ENCODE results near the gene MAD1L1. TPM values are rescaled to one million over a fixed set of nuclear protein-coding genes. Genes with fewer than 3 reads are reported as not detected.

The MAD1L1 gene
- total and polyA plus RNA-seq, 2 of the 13 experiments (the other 11 are each of a cell fraction or from before 2014, with no cell fraction given): 17.4 to 64.7 TPM

DNA sequence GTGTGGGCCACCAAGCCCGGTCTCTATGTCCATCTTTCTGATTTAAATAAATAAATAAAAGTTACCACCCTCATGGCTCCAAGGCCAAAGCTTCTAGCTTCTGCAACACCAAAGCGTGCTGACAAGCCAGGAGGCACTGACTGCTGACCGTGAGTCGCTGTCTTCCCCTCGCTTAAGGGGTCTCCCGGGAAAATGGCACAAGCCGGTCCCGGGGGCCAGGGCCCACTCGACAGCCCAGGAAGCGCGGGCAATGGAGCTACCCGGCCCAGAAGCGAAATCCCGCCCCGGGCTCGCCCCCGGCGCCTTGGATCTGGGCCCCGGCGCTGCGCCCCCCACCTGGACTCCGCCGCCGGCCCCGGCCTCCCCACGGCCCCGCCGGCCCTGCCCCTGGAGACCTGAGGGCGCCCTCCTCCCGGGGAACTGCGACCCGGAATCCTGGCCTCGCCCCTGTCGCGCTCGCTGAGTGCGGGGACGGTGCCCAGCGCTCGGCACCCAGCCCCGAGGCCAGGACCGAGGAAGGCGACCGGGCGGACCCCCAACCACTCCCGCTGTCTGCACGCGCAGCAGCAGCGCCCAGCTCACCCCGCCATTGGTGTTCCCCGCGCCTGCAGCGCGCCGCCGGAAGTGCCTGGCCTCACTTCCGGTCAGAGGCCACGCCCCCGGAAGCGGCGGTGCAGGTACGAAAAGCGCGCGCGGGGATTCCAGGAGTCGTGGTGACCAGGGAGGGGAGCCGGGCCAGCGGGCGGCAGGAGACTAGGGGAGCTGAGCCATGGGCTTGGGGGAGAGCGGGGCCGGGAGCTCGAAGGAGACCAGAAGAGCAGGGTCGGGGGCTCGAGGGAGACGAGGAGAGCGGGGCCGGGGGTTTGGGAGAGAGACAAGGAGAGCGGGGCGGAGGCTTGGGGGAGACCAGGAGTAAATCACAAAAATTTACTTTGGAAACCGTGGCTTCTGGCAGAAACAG is 9.1 kb upstream of the MAD1L1 start, which contains the start of the genes MRM2 and NUDT1 (continued):
- TF ChIP-seq CSRNP1 (CRISPR knock-in tag; IDR thresholded peaks at IDR 0.05): peak; percentile 90; the same call in 1 of the 2 replicates
- no peak for TF ChIP-seq KDM3A (CRISPR knock-in tag; IDR thresholded peaks at IDR 0.05; ENCODE audit: low read depth)
- TF ChIP-seq ZNF510 (CRISPR knock-in tag; IDR thresholded peaks at IDR 0.05; ENCODE audit: low read depth): no peak
- no peak for TF ChIP-seq ZNF12 (CRISPR knock-in tag; IDR thresholded peaks at IDR 0.05)
- TF ChIP-seq TBX3 (IDR thresholded peaks at IDR 0.05; ENCODE audit: borderline replicate concordance): no peak
- no peak for TF ChIP-seq HINFP (CRISPR knock-in tag; IDR thresholded peaks at IDR 0.05; ENCODE audit: low read depth)
- TF ChIP-seq, protein P1, sequence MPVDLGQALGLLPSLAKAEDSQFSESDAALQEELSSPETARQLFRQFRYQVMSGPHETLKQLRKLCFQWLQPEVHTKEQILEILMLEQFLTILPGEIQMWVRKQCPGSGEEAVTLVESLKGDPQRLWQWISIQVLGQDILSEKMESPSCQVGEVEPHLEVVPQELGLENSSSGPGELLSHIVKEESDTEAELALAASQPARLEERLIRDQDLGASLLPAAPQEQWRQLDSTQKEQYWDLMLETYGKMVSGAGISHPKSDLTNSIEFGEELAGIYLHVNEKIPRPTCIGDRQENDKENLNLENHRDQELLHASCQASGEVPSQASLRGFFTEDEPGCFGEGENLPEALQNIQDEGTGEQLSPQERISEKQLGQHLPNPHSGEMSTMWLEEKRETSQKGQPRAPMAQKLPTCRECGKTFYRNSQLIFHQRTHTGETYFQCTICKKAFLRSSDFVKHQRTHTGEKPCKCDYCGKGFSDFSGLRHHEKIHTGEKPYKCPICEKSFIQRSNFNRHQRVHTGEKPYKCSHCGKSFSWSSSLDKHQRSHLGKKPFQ (CRISPR knock-in tag; IDR thresholded peaks at IDR 0.05; ENCODE audit: insufficient replicate concordance): no peak
- TF ChIP-seq HHEX (CRISPR knock-in tag; IDR thresholded peaks at IDR 0.05): no peak
- 0 out of 2 replicates have a peak, but pooled peaks have one; percentile 47 for TF ChIP-seq NR1H2 (CRISPR knock-in tag; IDR thresholded peaks at IDR 0.05; ENCODE audit: borderline replicate concordance, low read depth)
- TF ChIP-seq, protein P2, sequence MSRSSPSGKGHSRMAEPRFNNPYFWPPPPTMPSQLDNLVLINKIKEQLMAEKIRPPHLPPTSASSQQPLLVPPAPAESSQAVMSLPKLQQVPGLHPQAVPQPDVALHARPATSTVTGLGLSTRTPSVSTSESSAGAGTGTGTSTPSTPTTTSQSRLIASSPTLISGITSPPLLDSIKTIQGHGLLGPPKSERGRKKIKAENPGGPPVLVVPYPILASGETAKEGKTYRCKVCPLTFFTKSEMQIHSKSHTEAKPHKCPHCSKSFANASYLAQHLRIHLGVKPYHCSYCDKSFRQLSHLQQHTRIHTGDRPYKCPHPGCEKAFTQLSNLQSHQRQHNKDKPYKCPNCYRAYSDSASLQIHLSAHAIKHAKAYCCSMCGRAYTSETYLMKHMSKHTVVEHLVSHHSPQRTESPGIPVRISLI (CRISPR knock-in tag; IDR thresholded peaks at IDR 0.05; ENCODE audit: borderline replicate concordance): peak; percentile 33; the same call in 1 of the 2 replicates
- TF ChIP-seq BORCS8-MEF2B (CRISPR knock-in tag; IDR thresholded peaks at IDR 0.05): peak; percentile 95
- peak; percentile 67; the same call in 1 of the 2 replicates for TF ChIP-seq EEA1 (CRISPR knock-in tag; IDR thresholded peaks at IDR 0.05; ENCODE audit: borderline replicate concordance)
- no peak for TF ChIP-seq ZNF678 (CRISPR knock-in tag; IDR thresholded peaks at IDR 0.05)
- peak; percentile 91 for TF ChIP-seq MAX (IDR thresholded peaks at IDR 0.05)
- TF ChIP-seq SIX1 (CRISPR knock-in tag; IDR thresholded peaks at IDR 0.05; ENCODE audit: borderline replicate concordance): no peak
- TF ChIP-seq PHF8 (CRISPR knock-in tag; IDR thresholded peaks at IDR 0.05): peak; percentile 97
- peak; percentile 97 for TF ChIP-seq HBP1 (CRISPR knock-in tag; IDR thresholded peaks at IDR 0.05; ENCODE audit: low read depth)
- TF ChIP-seq SMAD9 (CRISPR knock-in tag; IDR thresholded peaks at IDR 0.05): no peak

Measured in HepG2 (cell line).